HEK293 (cell line): ENCODE measurements around the gene MYO9B.
A peak's percentile ranks its signal among the peaks of the same experiment; 100 is the strongest.

ENCODE experiments used
- ELK4 ChIP-seq: IDR thresholded peaks from 2 replicates; pipeline ENCODE4 v1.6.1; 2011; ENCODE audit warnings: mild to moderate bottlenecking, low read depth, low read length, borderline replicate concordance
- HOXC10 ChIP-seq: sonication (generic); formaldehyde crosslinking; IDR thresholded peaks from 2 replicates; pipeline ENCODE4 v1.8.1; 2023; ENCODE audit warnings: mild to moderate bottlenecking, missing genetic modification reagents
- OSR2 ChIP-seq: fragments of 450-650 bp; formaldehyde crosslinking; IDR thresholded peaks from 2 replicates; pipeline ENCODE4 v1.5.1; 2016; ENCODE audit warnings: missing biosample characterization, missing genetic modification characterization
- PATZ1 ChIP-seq: fragments of 450-650 bp; formaldehyde crosslinking; IDR thresholded peaks from 2 replicates; pipeline ENCODE4 v1.5.1; 2016; ENCODE audit warnings: missing biosample characterization, missing genetic modification characterization
- REPIN1 ChIP-seq: fragments of 450-650 bp; formaldehyde crosslinking; IDR thresholded peaks from 2 replicates; pipeline ENCODE4 v1.5.1; 2017; ENCODE audit warnings: missing biosample characterization, missing genetic modification characterization, low read depth
- SCRT1 ChIP-seq: fragments of 450-650 bp; formaldehyde crosslinking; IDR thresholded peaks from 2 replicates; pipeline ENCODE4 v1.5.1; 2016; ENCODE audit warnings: missing biosample characterization, missing genetic modification characterization, borderline replicate concordance
- SP7 ChIP-seq: fragments of 450-650 bp; formaldehyde crosslinking; IDR thresholded peaks from 2 replicates; pipeline ENCODE4 v1.5.1; 2016; ENCODE audit warnings: missing biosample characterization, missing genetic modification characterization
- ZBTB10 ChIP-seq: fragments of 450-650 bp; formaldehyde crosslinking; IDR thresholded peaks from 2 replicates; pipeline ENCODE4 v1.5.1; 2016; ENCODE audit warnings: missing biosample characterization, missing genetic modification characterization
- ZBTB11 ChIP-seq: fragments of 450-650 bp; formaldehyde crosslinking; conservative IDR thresholded peaks from 2 replicates; pipeline ENCODE4 v1.5.1; 2016; ENCODE audit warnings: low read depth, missing biosample characterization, missing genetic modification characterization
- ZBTB21 ChIP-seq: fragments of 450-650 bp; formaldehyde crosslinking; IDR thresholded peaks from 2 replicates; pipeline ENCODE4 v1.5.1; 2017; ENCODE audit warnings: missing biosample characterization, missing genetic modification characterization
- ZBTB8A ChIP-seq: fragments of 450-650 bp; formaldehyde crosslinking; IDR thresholded peaks from 2 replicates; pipeline ENCODE4 v1.5.1; 2016; ENCODE audit warnings: missing biosample characterization, missing genetic modification characterization
- ZEB2 ChIP-seq: fragments of 450-650 bp; formaldehyde crosslinking; IDR thresholded peaks from 2 replicates; pipeline ENCODE4 v1.5.1; 2016; ENCODE audit warnings: missing biosample characterization, missing genetic modification characterization
- ZNF26 ChIP-seq: fragments of 450-650 bp; formaldehyde crosslinking; IDR thresholded peaks from 2 replicates; pipeline ENCODE4 v1.5.1; 2016; ENCODE audit warnings: missing biosample characterization, missing genetic modification characterization
- ZNF311 ChIP-seq: fragments of 450-650 bp; formaldehyde crosslinking; IDR thresholded peaks from 2 replicates; pipeline ENCODE4 v1.5.1; 2017; ENCODE audit warnings: missing biosample characterization, missing genetic modification characterization, borderline replicate concordance
- ZNF354C ChIP-seq: fragments of 450-650 bp; formaldehyde crosslinking; IDR thresholded peaks from 2 replicates; pipeline ENCODE4 v1.5.1; 2016; ENCODE audit warnings: missing biosample characterization, missing genetic modification characterization, low read depth, borderline replicate concordance
- ZNF571 ChIP-seq: fragments of 450-650 bp; formaldehyde crosslinking; IDR thresholded peaks from 2 replicates; pipeline ENCODE4 v1.5.0; 2017; ENCODE audit warnings: missing biosample characterization, missing genetic modification characterization
- ZNF610 ChIP-seq: fragments of 450-650 bp; formaldehyde crosslinking; IDR thresholded peaks from 2 replicates; pipeline ENCODE4 v1.5.1; 2016; ENCODE audit warnings: missing biosample characterization, missing genetic modification characterization, borderline replicate concordance
- ZNF623 ChIP-seq: fragments of 450-650 bp; formaldehyde crosslinking; IDR thresholded peaks from 2 replicates; pipeline ENCODE4 v1.5.1; 2016; ENCODE audit warnings: missing biosample characterization, missing genetic modification characterization
- ZSCAN23 ChIP-seq: fragments of 450-650 bp; formaldehyde crosslinking; IDR thresholded peaks from 2 replicates; pipeline ENCODE4 v1.5.1; 2016; ENCODE audit warnings: missing biosample characterization, missing genetic modification characterization
- ZXDB ChIP-seq: fragments of 450-650 bp; formaldehyde crosslinking; IDR thresholded peaks from 2 replicates; pipeline ENCODE4 v1.5.1; 2016; ENCODE audit warnings: missing biosample characterization, missing genetic modification characterization
- TF ChIP-seq, protein P1 (sequence below): fragments of 450-650 bp; formaldehyde crosslinking; IDR thresholded peaks from 2 replicates; pipeline ENCODE4 v1.5.1; 2016; ENCODE audit warnings: missing biosample characterization, missing genetic modification characterization, borderline replicate concordance
- TF ChIP-seq, protein P2 (sequence below): fragments of 450-650 bp; formaldehyde crosslinking; IDR thresholded peaks from 2 replicates; pipeline ENCODE4 v1.5.1; 2016; ENCODE audit warnings: missing biosample characterization, missing genetic modification characterization

MYO9B gene

DNA sequence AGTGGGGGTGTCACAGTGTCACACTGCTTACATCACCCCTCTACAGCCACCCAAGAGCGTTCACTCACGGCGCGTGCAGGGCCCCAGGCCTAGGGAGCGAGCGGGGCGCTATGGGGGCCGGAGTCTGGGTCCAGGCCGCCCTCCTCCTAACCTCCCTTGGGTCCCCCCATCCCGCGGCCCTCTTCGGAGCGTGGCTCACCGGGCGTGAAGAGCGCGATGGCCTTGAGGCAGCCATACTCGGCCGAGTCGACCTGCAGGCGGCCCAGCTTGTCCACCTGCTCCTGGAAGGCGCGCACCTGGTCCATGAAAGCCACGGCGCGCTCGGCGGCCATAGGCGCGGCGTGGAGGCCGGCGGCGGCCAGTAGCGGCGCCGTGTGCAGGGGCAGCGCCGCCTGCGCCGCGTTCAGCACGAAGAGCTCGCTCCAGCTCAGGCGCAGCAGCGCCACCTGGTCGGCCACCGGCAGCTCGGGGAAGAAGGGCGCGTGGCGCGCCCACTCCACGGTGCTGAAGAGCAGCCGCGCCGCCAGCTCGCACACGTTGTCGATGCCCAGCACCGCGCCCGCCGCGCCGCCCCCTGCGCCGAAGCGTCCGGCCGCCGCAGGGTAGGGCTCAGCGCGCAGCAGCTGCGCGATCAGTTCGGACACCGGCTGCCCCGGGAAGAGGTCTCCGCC is 159.9 kb downstream of the MYO9B start (continued):
- TF ChIP-seq, protein P1, sequence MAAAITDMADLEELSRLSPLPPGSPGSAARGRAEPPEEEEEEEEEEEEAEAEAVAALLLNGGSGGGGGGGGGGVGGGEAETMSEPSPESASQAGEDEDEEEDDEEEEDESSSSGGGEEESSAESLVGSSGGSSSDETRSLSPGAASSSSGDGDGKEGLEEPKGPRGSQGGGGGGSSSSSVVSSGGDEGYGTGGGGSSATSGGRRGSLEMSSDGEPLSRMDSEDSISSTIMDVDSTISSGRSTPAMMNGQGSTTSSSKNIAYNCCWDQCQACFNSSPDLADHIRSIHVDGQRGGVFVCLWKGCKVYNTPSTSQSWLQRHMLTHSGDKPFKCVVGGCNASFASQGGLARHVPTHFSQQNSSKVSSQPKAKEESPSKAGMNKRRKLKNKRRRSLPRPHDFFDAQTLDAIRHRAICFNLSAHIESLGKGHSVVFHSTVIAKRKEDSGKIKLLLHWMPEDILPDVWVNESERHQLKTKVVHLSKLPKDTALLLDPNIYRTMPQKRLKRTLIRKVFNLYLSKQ (tag by site-specific recombination), result no peak
- TF ChIP-seq ZBTB21 (tag by site-specific recombination) (no peak), HOXC10 (CRISPR knock-in tag) (no peak), ZNF354C (tag by site-specific recombination) (no peak), ELK4 (no peak), SCRT1 (no peak), OSR2 (peak; percentile 6; the same call in 1 of the 2 replicates), ZXDB (tag by site-specific recombination) (0 out of 2 replicates have a peak, but pooled peaks have one; percentile 48), ZSCAN23 (no peak), ZNF571 (no peak), ZNF610 (tag by site-specific recombination) (no peak), ZBTB8A (peak; percentile 66), ZNF26 (no peak), ZNF311 (tag by site-specific recombination) (no peak), PATZ1 (tag by site-specific recombination) (peak; percentile 82), REPIN1 (no peak), ZEB2 (tag by site-specific recombination) (peak; percentile 63), ZNF623 (tag by site-specific recombination) (no peak), SP7 (tag by site-specific recombination) (no peak; the same call in 1 of the 2 replicates), ZBTB10 (tag by site-specific recombination) (peak; percentile 70; the same call in 1 of the 2 replicates), ZBTB11 (tag by site-specific recombination) (no peak; the same call in 1 of the 2 replicates)
- TF ChIP-seq, protein P2, sequence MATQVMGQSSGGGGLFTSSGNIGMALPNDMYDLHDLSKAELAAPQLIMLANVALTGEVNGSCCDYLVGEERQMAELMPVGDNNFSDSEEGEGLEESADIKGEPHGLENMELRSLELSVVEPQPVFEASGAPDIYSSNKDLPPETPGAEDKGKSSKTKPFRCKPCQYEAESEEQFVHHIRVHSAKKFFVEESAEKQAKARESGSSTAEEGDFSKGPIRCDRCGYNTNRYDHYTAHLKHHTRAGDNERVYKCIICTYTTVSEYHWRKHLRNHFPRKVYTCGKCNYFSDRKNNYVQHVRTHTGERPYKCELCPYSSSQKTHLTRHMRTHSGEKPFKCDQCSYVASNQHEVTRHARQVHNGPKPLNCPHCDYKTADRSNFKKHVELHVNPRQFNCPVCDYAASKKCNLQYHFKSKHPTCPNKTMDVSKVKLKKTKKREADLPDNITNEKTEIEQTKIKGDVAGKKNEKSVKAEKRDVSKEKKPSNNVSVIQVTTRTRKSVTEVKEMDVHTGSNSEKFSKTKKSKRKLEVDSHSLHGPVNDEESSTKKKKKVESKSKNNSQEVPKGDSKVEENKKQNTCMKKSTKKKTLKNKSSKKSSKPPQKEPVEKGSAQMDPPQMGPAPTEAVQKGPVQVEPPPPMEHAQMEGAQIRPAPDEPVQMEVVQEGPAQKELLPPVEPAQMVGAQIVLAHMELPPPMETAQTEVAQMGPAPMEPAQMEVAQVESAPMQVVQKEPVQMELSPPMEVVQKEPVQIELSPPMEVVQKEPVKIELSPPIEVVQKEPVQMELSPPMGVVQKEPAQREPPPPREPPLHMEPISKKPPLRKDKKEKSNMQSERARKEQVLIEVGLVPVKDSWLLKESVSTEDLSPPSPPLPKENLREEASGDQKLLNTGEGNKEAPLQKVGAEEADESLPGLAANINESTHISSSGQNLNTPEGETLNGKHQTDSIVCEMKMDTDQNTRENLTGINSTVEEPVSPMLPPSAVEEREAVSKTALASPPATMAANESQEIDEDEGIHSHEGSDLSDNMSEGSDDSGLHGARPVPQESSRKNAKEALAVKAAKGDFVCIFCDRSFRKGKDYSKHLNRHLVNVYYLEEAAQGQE (tag by site-specific recombination), result no peak
